ENCODE measurements around the gene KIAA0232. TPM values are rescaled to one million over a fixed set of nuclear protein-coding genes. Genes with fewer than 3 reads are reported as not detected.
A peak's percentile ranks its signal among the peaks of the same experiment; 100 is the strongest.

KIAA0232 gene
- total and polyA plus RNA-seq, 5 donors = 21.8 to 67.0 (median 66.6) TPM

DNA sequence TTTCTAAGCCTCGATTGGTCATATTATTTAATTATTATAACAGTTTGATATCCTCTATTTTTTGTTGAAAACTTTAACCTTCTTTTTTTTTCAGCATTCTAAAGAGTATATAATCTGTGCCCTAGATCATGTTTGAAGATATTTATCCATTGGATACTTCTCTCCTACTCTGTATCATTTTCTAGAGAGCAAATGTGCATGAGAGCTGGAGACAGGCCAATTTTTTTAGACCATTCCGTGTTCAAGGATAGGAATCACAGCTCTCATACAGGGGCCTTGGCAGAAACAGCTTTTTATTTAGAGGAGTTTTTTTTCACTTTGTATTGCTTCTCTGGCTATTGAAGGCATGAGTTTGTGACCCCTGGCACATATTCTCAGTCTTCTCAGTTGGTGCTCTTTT is 69.4 kb downstream of the KIAA0232 start:
- Histone ChIP-seq H3K27ac (ENCODE audit: low read length) (no peak overlapping the region), H3K4me3 (ENCODE audit: low read length) (no peak overlapping the region), H3K4me1 (ENCODE audit: control insufficient read depth, insufficient read depth, low read length) (peaks cover 4% of the 10 kb centered on the region), H3K9me3 (ENCODE audit: control insufficient read depth, low read length) (peaks cover 1% of the 10 kb centered on the region), H3K27me3 (ENCODE audit: control insufficient read depth, insufficient read depth) (no peaks in the 10 kb centered on the region)
- ATAC-seq (no peak), DNase-seq (no peak)
- intact Hi-C loops (cut with DNase I) = no loop called here
- 61% methylated on average over 2 of the region's 2 CpGs for whole genome bisulfite sequencing

DNA sequence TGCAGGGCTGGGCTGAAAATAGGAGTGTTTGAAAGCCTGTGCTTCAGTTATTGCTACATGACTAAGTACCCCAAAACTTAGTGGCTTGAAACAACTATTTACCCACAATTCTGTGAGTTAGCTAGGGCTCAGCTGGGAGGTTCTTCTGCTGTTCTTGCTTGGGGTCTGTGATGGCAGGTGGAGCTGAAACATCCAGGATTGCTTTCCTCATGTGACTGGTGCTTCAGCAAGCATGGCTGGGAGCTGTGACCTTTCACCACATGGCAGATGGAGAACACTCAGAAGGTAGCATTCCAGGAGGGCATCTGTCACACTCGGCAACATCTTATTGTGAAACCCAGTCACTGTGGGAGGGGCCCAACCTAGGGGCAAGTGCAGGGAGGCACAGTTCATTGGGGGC is 70.1 kb downstream of the KIAA0232 start:
- WGBS = 98% methylated on average over 1 of the region's 1 CpG
- Histone ChIP-seq H3K9me3 (ENCODE audit: control insufficient read depth, low read length) (peaks cover 1% of the 10 kb centered on the region), H3K27ac (ENCODE audit: low read length) (no peak overlapping the region), H3K27me3 (ENCODE audit: control insufficient read depth, insufficient read depth) (no peaks in the 10 kb centered on the region), H3K4me1 (ENCODE audit: control insufficient read depth, insufficient read depth, low read length) (peaks cover 4% of the 10 kb centered on the region), H3K4me3 (ENCODE audit: low read length) (no peak overlapping the region)
- DNase-seq = no peak
- no peak for ATAC-seq
- intact Hi-C loops (cut with DNase I) = no loop called here

DNA sequence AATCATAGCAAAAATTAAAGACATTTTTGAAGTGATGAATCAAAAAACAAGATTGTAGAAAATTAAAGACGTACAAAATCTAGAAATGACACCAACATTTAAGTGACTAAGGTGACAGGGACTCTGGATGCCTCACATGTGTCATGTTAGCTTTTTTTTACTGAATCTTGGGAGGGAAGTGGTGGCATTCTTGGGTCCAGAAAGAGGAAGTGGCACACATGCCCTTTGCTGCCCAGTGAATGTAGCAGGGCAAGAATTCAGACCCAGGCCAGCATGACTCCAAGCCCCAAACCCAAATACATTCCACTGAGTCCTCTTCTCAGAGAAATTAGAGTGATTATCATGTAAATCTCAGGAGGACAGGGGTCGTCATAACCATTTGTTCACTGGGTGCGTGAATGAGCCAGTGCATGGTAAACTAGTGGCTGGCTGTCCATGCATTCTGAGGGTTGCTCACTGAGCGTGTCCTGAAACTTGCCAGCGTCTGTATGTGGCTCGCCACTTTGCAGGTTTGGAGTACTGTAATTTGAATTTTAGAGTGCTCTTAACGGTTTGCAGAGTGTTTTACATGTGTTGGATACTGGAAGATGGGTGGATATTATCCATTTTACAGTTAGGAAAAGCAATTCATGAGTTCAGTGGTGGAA is 71.7 kb downstream of the KIAA0232 start:
- WGBS = 77% methylated on average over 7 of the region's 7 CpGs
- peak overlapping the region; percentile 23 for H3K27ac ChIP-seq (ENCODE audit: low read length)
- peaks cover 4% of the 10 kb centered on the region for H3K4me1 ChIP-seq (ENCODE audit: control insufficient read depth, insufficient read depth, low read length)
- H3K27me3 ChIP-seq (ENCODE audit: control insufficient read depth, insufficient read depth) = no peaks in the 10 kb centered on the region
- DNase-seq = no peak
- intact Hi-C loops (cut with DNase I) = no loop called here
- no peak for ATAC-seq
- H3K9me3 ChIP-seq (ENCODE audit: control insufficient read depth, low read length) = peaks cover 1% of the 10 kb centered on the region
- H3K4me3 ChIP-seq (ENCODE audit: low read length) = no peak overlapping the region

DNA sequence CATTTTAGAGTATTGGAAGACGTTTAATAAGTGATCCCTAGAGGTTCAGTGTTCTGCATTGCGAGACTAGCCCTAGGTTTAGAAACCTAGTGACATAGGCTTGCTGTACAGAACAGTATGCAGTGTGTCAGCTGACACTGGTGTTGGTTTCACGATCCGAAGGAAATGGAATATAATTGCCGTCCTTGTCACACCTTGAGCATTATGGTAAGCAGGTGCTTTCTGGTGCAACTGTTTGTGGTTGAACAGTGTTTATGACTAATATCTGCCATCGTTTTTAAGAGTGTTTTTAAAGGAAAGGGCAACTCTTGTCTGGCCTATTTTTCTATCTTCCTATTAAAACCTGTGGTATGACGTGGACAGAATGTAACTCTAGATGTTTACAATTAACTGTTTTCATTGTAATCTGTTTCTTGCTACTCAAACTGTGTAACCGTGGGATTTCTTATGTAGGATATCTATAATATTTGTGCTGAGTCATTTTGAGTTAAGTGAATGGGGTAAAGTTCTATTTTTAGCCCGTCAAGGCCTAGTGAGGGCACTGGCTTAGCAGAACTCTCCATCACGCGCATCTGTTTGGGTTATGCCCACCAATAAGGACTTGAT is 73.3 kb downstream of the KIAA0232 start:
- no peak for DNase-seq
- peak overlapping the region; percentile 57 for H3K27ac ChIP-seq (ENCODE audit: low read length)
- intact Hi-C loops (cut with DNase I) = no loop called here
- H3K4me1 ChIP-seq (ENCODE audit: control insufficient read depth, insufficient read depth, low read length) = peaks cover 4% of the 10 kb centered on the region
- ATAC-seq = peak; percentile 62 to 70
- WGBS = 59% methylated on average over 11 of the region's 11 CpGs
- H3K4me3 ChIP-seq (ENCODE audit: low read length) = peak overlapping the region; percentile 41
- peaks cover 1% of the 10 kb centered on the region for H3K9me3 ChIP-seq (ENCODE audit: control insufficient read depth, low read length)
- H3K27me3 ChIP-seq (ENCODE audit: control insufficient read depth, insufficient read depth) = no peaks in the 10 kb centered on the region

DNA sequence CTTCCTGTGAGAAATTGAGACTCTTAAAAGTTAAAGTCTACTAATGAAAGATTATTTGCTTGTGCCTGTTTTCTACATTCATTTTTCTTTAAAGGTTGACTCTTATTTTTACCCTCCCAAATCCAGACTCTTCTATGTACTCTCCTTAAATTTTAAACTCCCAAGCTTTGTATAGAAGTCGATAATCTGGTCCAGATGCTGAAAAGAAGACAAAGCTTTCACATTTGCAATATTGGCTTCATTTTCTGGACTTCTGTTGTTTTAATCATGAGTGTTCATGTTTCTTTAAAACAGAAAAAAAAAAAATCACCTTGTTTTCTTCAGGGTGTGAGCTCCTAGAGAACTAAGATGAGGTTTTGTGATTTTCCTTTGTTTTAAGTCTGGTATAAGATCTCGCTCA is 73.9 kb downstream of the KIAA0232 start:
- Histone ChIP-seq H3K27ac (ENCODE audit: low read length) (no peak overlapping the region), H3K27me3 (ENCODE audit: control insufficient read depth, insufficient read depth) (no peaks in the 10 kb centered on the region), H3K9me3 (ENCODE audit: control insufficient read depth, low read length) (peaks cover 1% of the 10 kb centered on the region), H3K4me1 (ENCODE audit: control insufficient read depth, insufficient read depth, low read length) (peaks cover 4% of the 10 kb centered on the region), H3K4me3 (ENCODE audit: low read length) (no peak overlapping the region)
- intact Hi-C loops (cut with DNase I) = no loop called here
- ATAC-seq (no peak), DNase-seq (no peak)
- WGBS = 91% methylated on average over 2 of the region's 2 CpGs

DNA sequence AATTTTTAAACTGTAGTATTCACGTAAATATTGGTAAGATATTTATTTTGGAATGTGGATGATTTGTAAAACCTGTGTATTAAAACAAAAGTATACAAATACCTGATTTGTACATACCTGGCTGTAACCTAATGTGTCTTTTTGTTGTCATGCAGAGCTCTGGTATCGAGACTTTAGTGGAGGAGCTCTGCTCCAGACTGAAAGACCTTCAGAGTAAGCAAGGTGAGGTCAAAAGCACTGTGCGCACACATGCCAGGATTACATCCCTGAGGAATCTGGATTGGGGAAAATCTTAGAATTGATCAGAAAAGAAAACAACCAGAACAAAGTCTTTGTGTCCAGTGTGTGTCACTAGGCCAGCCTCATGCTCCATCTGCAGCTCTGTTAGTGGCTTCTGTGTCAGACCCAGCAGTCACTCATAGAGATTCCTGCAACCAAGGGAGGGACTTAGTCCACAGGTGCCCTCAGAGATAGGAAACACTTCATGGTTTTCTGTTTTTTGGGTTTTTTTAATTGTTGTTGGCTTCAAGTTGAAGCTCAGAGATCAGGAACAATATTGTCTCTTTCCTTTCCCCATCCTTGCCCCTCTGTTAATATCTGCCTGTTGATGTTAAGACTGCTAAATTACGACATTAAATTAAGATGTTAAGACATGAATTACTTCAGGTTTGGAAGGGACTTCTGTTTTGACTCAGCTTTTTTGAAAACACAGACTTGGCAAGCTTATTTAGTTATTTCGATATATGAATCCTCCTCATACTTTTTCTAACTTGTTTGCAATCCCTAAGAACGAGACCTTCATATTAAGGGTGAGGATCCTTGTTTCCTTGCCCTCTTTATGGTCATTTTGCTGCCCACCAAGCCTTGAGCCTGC is 74.7 kb downstream of the KIAA0232 start:
- intact Hi-C loops (cut with DNase I) = no loop called here
- H3K9me3 ChIP-seq (ENCODE audit: control insufficient read depth, low read length) = peaks cover 1% of the 10 kb centered on the region
- H3K27ac ChIP-seq (ENCODE audit: low read length) = peak overlapping the region; percentile 70
- no peak overlapping the region for H3K4me3 ChIP-seq (ENCODE audit: low read length)
- peaks cover 4% of the 10 kb centered on the region for H3K4me1 ChIP-seq (ENCODE audit: control insufficient read depth, insufficient read depth, low read length)
- DNase-seq (no peak), ATAC-seq (peak in 1 of 2 donors; percentile 33)
- H3K27me3 ChIP-seq (ENCODE audit: control insufficient read depth, insufficient read depth) = no peaks in the 10 kb centered on the region
- WGBS = 82% methylated on average over 6 of the region's 6 CpGs

DNA sequence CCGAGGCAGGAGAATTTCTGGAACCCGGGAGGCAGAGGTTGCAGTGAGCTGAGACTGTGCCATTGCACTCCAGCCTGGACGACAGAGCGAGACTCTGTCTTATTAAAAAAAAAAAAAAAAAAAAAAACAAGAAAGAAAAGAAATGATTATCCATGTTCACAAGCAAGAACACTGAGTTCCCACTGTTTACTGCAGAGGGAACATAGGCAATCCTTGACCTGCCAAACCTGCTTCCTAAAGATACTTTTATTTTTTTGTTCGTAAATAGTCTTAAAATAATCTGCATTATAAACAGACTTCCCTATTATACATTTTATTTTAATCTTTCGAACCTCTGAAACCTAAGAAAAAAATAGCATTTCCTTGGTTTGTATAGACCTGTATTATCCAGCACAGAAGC is 76.5 kb downstream of the KIAA0232 start:
- Histone ChIP-seq H3K27ac (ENCODE audit: low read length) (peak overlapping the region; percentile 37), H3K9me3 (ENCODE audit: control insufficient read depth, low read length) (no peaks in the 10 kb centered on the region), H3K4me1 (ENCODE audit: control insufficient read depth, insufficient read depth, low read length) (peaks cover 4% of the 10 kb centered on the region), H3K4me3 (ENCODE audit: low read length) (no peak overlapping the region), H3K27me3 (ENCODE audit: control insufficient read depth, insufficient read depth) (no peaks in the 10 kb centered on the region)
- ATAC-seq (no peak), DNase-seq (no peak)
- WGBS = 87% methylated on average over 6 of the region's 6 CpGs
- intact Hi-C loops (cut with DNase I) = no loop called here

DNA sequence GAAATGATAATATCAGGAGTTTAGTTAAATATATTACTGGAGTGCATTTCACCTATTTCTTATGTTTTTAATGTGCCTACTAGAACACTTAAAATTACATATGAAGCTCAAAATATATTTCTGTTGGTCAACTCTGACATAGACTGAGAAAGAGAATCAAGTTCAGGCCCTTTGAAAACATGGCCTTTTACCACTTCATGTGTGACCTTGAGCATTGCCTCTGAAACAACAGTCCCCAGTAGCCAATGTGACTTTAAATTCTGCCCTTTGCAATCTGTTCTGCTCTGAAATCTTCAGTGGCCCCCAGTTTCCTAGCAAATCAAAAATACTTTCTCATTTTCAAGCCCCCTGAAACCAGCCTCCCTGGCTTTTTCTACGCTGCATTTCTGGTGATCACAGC is 77.0 kb downstream of the KIAA0232 start:
- no peak overlapping the region for H3K4me3 ChIP-seq (ENCODE audit: low read length)
- H3K9me3 ChIP-seq (ENCODE audit: control insufficient read depth, low read length) = no peaks in the 10 kb centered on the region
- intact Hi-C loops (cut with DNase I) = no loop called here
- H3K27ac ChIP-seq (ENCODE audit: low read length) = peak overlapping the region; percentile 59
- no peaks in the 10 kb centered on the region for H3K4me1 ChIP-seq (ENCODE audit: control insufficient read depth, insufficient read depth, low read length)
- WGBS = 97% methylated on average over 1 of the region's 1 CpG
- no peak for DNase-seq
- ATAC-seq = no peak
- H3K27me3 ChIP-seq (ENCODE audit: control insufficient read depth, insufficient read depth) = no peaks in the 10 kb centered on the region

DNA sequence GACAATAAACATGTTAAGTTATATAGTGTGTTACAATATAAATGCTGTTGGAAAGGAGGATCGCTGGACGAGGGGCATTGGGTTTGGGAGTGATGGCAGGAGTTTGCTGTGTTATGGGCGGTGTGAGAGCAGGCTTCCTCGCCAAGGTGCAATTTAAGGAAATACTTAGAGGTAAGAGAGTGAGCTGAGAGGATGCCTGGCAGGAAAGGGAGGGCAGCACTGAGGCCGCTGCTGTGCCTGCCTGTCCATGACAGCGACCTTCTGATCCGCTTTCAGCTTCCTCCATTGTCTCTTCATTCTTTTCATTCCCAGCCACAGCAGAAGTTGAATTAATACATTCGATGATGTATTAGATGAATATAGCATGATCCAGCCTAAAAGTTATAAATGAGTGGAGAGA is 85.9 kb downstream of the KIAA0232 start:
- intact Hi-C loops (cut with DNase I) = no loop called here
- no peak overlapping the region for H3K4me3 ChIP-seq (ENCODE audit: low read length)
- H3K9me3 ChIP-seq (ENCODE audit: control insufficient read depth, low read length) = no peaks in the 10 kb centered on the region
- DNase-seq (no peak), ATAC-seq (no peak)
- H3K27me3 ChIP-seq (ENCODE audit: control insufficient read depth, insufficient read depth) = no peaks in the 10 kb centered on the region
- no peak overlapping the region for H3K27ac ChIP-seq (ENCODE audit: low read length)
- 92% methylated on average over 8 of the region's 8 CpGs for WGBS
- peaks cover 4% of the 10 kb centered on the region for H3K4me1 ChIP-seq (ENCODE audit: control insufficient read depth, insufficient read depth, low read length)

DNA sequence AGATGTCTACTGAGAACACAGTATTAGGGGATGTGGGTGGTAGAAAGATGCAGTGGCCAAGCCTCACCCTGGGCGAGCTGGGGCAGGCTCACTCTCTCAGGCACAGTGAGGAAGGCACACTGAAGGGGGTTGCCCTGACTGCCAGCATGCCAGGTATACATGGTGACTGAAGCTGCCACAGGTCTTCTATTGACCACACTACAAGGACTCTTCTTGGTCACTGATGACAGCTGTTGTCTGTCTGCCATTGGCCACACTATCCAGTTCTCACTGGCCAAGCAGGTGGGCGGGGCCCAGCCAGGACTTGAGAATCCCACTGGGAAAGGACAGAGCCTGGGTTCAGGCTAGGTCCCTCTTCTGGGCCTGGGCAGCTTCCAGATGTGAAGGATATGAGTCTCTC is 87.4 kb downstream of the KIAA0232 start:
- peaks cover 4% of the 10 kb centered on the region for H3K4me1 ChIP-seq (ENCODE audit: control insufficient read depth, insufficient read depth, low read length)
- ATAC-seq = peak; percentile 20 to 28
- intact Hi-C loops (cut with DNase I) = loop anchor here (5.0 to 10.0 kb wide), 2 partner anchors 85 to 148 kb away; partner anchors contain the start of gene KIAA0232 (in 2 of the 4)

DNA sequence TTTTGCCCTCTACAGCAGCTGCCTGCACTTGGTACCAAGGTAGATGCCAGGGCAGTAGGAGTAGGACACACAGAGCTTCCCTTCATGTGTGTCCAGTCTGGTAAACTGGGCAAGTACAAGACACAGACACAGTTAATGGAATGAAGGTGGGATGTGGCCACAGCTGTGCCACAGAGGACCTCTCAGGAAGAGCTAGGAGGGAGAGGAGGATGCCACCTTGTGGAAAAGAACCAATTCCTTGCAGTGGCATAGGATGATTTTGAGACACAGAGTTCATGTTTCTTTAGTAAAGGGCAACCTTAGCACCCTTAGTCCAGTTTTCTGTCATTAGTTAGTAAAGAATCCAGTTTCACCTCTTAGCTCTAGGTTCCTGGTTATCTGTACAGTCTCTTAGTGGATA is 90.8 kb downstream of the KIAA0232 start:
- Histone ChIP-seq H3K4me3 (ENCODE audit: low read length) (no peak overlapping the region), H3K4me1 (ENCODE audit: control insufficient read depth, insufficient read depth, low read length) (peaks cover 4% of the 10 kb centered on the region), H3K27me3 (ENCODE audit: control insufficient read depth, insufficient read depth) (no peaks in the 10 kb centered on the region), H3K9me3 (ENCODE audit: control insufficient read depth, low read length) (no peaks in the 10 kb centered on the region), H3K27ac (ENCODE audit: low read length) (no peak overlapping the region)
- ATAC-seq = no peak
- DNase-seq = no peak
- intact Hi-C loops (cut with DNase I) = loop anchor here (2.0 to 10.0 kb wide), 3 partner anchors 88 to 152 kb away; partner anchors contain the start of gene KIAA0232 (in 2 of the 4)

More for the DNA sequence above, 87.4 kb downstream of the KIAA0232 start:
- Histone ChIP-seq H3K4me3 (ENCODE audit: low read length) (no peak overlapping the region), H3K9me3 (ENCODE audit: control insufficient read depth, low read length) (no peaks in the 10 kb centered on the region), H3K27me3 (ENCODE audit: control insufficient read depth, insufficient read depth) (no peaks in the 10 kb centered on the region), H3K27ac (ENCODE audit: low read length) (no peak overlapping the region)
- 90% methylated on average over 2 of the region's 2 CpGs for WGBS
- DNase-seq = peak in 2 of 3 donors; percentile 72 to 74

Measured in right cardiac atrium (tissue), 5 donors.